Smooth muscle cell (in vitro differentiated cells): ENCODE results near the gene IFNAR1. TPM values are rescaled to one million over a fixed set of nuclear protein-coding genes. Genes with fewer than 3 reads are reported as not detected.

Experiments
- DNase-seq: peaks from one replicate; lab custom pipeline; 2025; ENCODE audit not compliant: unreplicated experiment; lab: John Stamatoyannopoulos, UW
- H2AFZ ChIP-seq: fragments of 200-600 bp; sonication (generic); 2 replicates; pipeline ENCODE4 v1.6.0; 2016; ENCODE audit warnings: antibody characterized with exemption, low read depth, mild to moderate bottlenecking
- H3F3A ChIP-seq: fragments of 200-600 bp; sonication (generic); 2 replicates; pipeline ENCODE4 v1.6.0; 2017; ENCODE audit warnings: antibody characterized with exemption, low read depth
- H3K27ac ChIP-seq: fragments of 200-600 bp; sonication (generic); 2 replicates; pipeline ENCODE4 v1.5.1; 2016; ENCODE audit warnings: low read depth, mild to moderate bottlenecking
- H3K27me3 ChIP-seq: fragments of 200-600 bp; sonication (generic); 2 replicates; pipeline ENCODE4 v1.6.1; 2016; ENCODE audit warnings: low read depth, mild to moderate bottlenecking
- H3K36me3 ChIP-seq: fragments of 200-600 bp; sonication (generic); 2 replicates; pipeline ENCODE4 v1.5.1; 2016; ENCODE audit warnings: low read depth
- H3K4me1 ChIP-seq: fragments of 200-600 bp; sonication (generic); 2 replicates; pipeline ENCODE4 v1.5.1; 2016; ENCODE audit warnings: low read depth
- H3K4me2 ChIP-seq: fragments of 200-600 bp; sonication (generic); 2 replicates; pipeline ENCODE4 v1.6.0; 2016; ENCODE audit warnings: mild to moderate bottlenecking
- H3K4me3 ChIP-seq: fragments of 200-600 bp; sonication (generic); 2 replicates; pipeline ENCODE4 v1.5.1; 2016; ENCODE audit warnings: mild to moderate bottlenecking
- H3K79me2 ChIP-seq: fragments of 200-600 bp; sonication (generic); 2 replicates; pipeline ENCODE4 v1.6.0; 2016; ENCODE audit warnings: low read depth, mild to moderate bottlenecking
- H3K9ac ChIP-seq: fragments of 200-600 bp; sonication (generic); 2 replicates; pipeline ENCODE4 v1.6.0; 2016; ENCODE audit warnings: low read depth
- H3K9me3 ChIP-seq: fragments of 200-600 bp; sonication (generic); replicated peaks from 2 replicates; pipeline ENCODE4 v1.5.1; 2016; ENCODE audit warnings: low read depth
- H4K20me1 ChIP-seq: fragments of 200-600 bp; sonication (generic); 2 replicates; pipeline ENCODE4 v1.6.0; 2016; ENCODE audit warnings: low read depth
- CTCF ChIP-seq: fragments of 200-600 bp; sonication (generic); IDR thresholded peaks from 2 replicates; pipeline ENCODE4 v1.5.1; 2017; ENCODE audit warnings: borderline replicate concordance, mild to moderate bottlenecking, antibody characterized with exemption; ENCODE audit not compliant: insufficient read depth, poor library complexity, severe bottlenecking
- WGBS: methylation state at CpG from one replicate; pipeline ENCODE4 v1.1.7; 2016; ENCODE audit warnings: low lambda C conversion rate; 5-methylcytosine and 5-hydroxymethylcytosine counted together
- polyA plus RNA-seq: library from polyadenylated mRNA; unstranded; fragments of >200 nt; fragmentation: Nextera tagmentation; extraction: Ambion mirVana; gene quantifications from 2 replicates; pipeline ENCODE4 v1.2.1, GENCODE V29; 2016
- total RNA-seq: library from RNA; depleted of rRNA; stranded (reverse); fragments of >200 nt; gene quantifications from 2 replicates; pipeline ENCODE4 v1.2.3, GENCODE V29; 2014

IFNAR1 gene
- total and polyA plus RNA-seq, 2 experiments from 2014 or later: 37.1 to 93.0 TPM

GRCh38 chr21:33371366-33371765 lies 46.6 kb downstream of the IFNAR1 start:
- H2AFZ ChIP-seq: no peak overlapping the region
- whole genome bisulfite sequencing: 97% methylated on average over 3 of the region's 3 CpGs
- H3K79me2 ChIP-seq: no peaks in the 10 kb centered on the region
- H3K4me1 ChIP-seq: no peaks in the 10 kb centered on the region
- no peak for TF ChIP-seq CTCF
- H3F3A ChIP-seq: no peaks in the 10 kb centered on the region
- no peak overlapping the region for H3K4me2 ChIP-seq
- no peak for DNase-seq
- H3K36me3 ChIP-seq: no peaks in the 10 kb centered on the region
- no peaks in the 10 kb centered on the region for H4K20me1 ChIP-seq
- no peak overlapping the region for H3K4me3 ChIP-seq
- no peak overlapping the region for H3K27ac ChIP-seq
- no peak overlapping the region for H3K9ac ChIP-seq
- H3K27me3 ChIP-seq: no peaks in the 10 kb centered on the region
- no peaks in the 10 kb centered on the region for H3K9me3 ChIP-seq

- no peaks in the 10 kb centered on the region for H3K36me3 ChIP-seq
- no peaks in the 10 kb centered on the region for H4K20me1 ChIP-seq
- DNase-seq: no peak
- H3K79me2 ChIP-seq: no peaks in the 10 kb centered on the region
- no peak overlapping the region for H3K4me3 ChIP-seq
- no peak for TF ChIP-seq CTCF
- WGBS: 100% methylated on average over 9 of the region's 12 CpGs
- H3K4me2 ChIP-seq: no peak overlapping the region
- no peaks in the 10 kb centered on the region for H3K4me1 ChIP-seq
- H3K27ac ChIP-seq: no peak overlapping the region
- no peaks in the 10 kb centered on the region for H3K27me3 ChIP-seq
- H3K9ac ChIP-seq: no peak overlapping the region
- no peaks in the 10 kb centered on the region for H3K9me3 ChIP-seq
- H3F3A ChIP-seq: no peaks in the 10 kb centered on the region
- H2AFZ ChIP-seq: no peak overlapping the region
These were observed 47.8 kb downstream of the IFNAR1 start for GRCh38 chr21:33372582-33372981.

- TF ChIP-seq CTCF: no peak
- Histone ChIP-seq H3K4me1 (no peaks in the 10 kb centered on the region), H3K9me3 (no peaks in the 10 kb centered on the region), H4K20me1 (no peaks in the 10 kb centered on the region), H3K9ac (no peak overlapping the region), H3K79me2 (no peaks in the 10 kb centered on the region), H3F3A (no peaks in the 10 kb centered on the region), H3K36me3 (no peaks in the 10 kb centered on the region), H3K4me3 (no peak overlapping the region), H2AFZ (no peak overlapping the region), H3K27ac (peak overlapping the region; percentile 45), H3K27me3 (no peaks in the 10 kb centered on the region), H3K4me2 (peak overlapping the region; percentile 54)
- 86% methylated on average over 2 of the region's 2 CpGs for WGBS
- no peak for DNase-seq
These were observed 48.7 kb downstream of the IFNAR1 start for GRCh38 chr21:33373451-33373850.

- no peaks in the 10 kb centered on the region for H3F3A ChIP-seq
- no peaks in the 10 kb centered on the region for H3K27me3 ChIP-seq
- no peaks in the 10 kb centered on the region for H3K4me1 ChIP-seq
- no peak for DNase-seq
- no peak overlapping the region for H3K4me3 ChIP-seq
- H3K9me3 ChIP-seq: no peaks in the 10 kb centered on the region
- WGBS: 84% methylated on average over 2 of the region's 2 CpGs
- H3K79me2 ChIP-seq: no peaks in the 10 kb centered on the region
- H2AFZ ChIP-seq: no peak overlapping the region
- no peaks in the 10 kb centered on the region for H3K36me3 ChIP-seq
- H3K27ac ChIP-seq: peak overlapping the region; percentile 45
- H4K20me1 ChIP-seq: no peaks in the 10 kb centered on the region
- H3K4me2 ChIP-seq: peak overlapping the region; percentile 54
- H3K9ac ChIP-seq: no peak overlapping the region
- TF ChIP-seq CTCF: no peak
These were observed 49.3 kb downstream of the IFNAR1 start for GRCh38 chr21:33374080-33374449.
